Endothelial cell of umbilical vein (primary cell): ENCODE measurements around the gene ZNF831. TPM values are rescaled to one million over a fixed set of nuclear protein-coding genes. Genes with fewer than 3 reads are reported as not detected.

Experiments
- BruUV-seq: library from RNA; stranded (reverse); fragments of 400-500 nt; replicated peaks from 2 replicates; lab custom pipeline; 2021; lab: Mats Ljungman, UMichigan
- CTCF ChIA-PET: fragments of 300-600, 350-600 bp; sonication (Branson Sonifier 250); formaldehyde crosslinking; loops from one replicate; lab custom pipeline; 2021; ENCODE audit warnings: antibody characterized with exemption, inconsistent platforms; lab: Charles Lee
- POLR2A ChIA-PET: fragments of 300-600, 350-600 bp; sonication (Branson Sonifier 250); formaldehyde crosslinking; loops from one replicate; lab custom pipeline; 2021; ENCODE audit warnings: antibody characterized with exemption, inconsistent platforms; lab: Charles Lee
- DNase-seq: peaks from one replicate; pipeline ENCODE4 v3.0.0-alpha.2; 2011; ENCODE audit warnings: low read depth, low spot score
- FAIRE-seq: peaks from 2 replicates; lab custom pipeline; 2011; peaks lifted over from hg19 to GRCh38; lab: Jason Lieb, UNC
- H2AFZ ChIP-seq: 2 replicates; pipeline ENCODE4 v1.6.0; 2012; ENCODE audit warnings: low read depth, low read length, control low read depth, inconsistent platforms
- H3K27ac ChIP-seq: 2 replicates; pipeline ENCODE4 v1.5.1; 2011; ENCODE audit warnings: low read depth, mild to moderate bottlenecking, control low read depth, low read length, moderate library complexity; ENCODE audit not compliant: insufficient read depth
- H3K27me3 ChIP-seq, 2 experiments: 2 replicates each; pipeline versions ENCODE4 v1.6.0 to v1.6.1; 2011; ENCODE audit warnings: low read length in 2 of 2, mixed read lengths in 1 of 2; ENCODE audit not compliant: control insufficient read depth in 2 of 2, insufficient read depth in 2 of 2
- H3K36me3 ChIP-seq, 2 experiments: 2 replicates in 1 of 2; 3 replicates in 1 of 2; pipeline ENCODE4 v1.5.1; 2011; ENCODE audit warnings: low read length in 2 of 2, mild to moderate bottlenecking in 1 of 2, moderate library complexity in 1 of 2; ENCODE audit not compliant: control insufficient read depth in 2 of 2, insufficient read depth in 2 of 2; ENCODE audit errors: extremely low read depth in 1 of 2
- H3K4me1 ChIP-seq: 3 replicates; pipeline ENCODE4 v1.5.1; 2011; ENCODE audit warnings: mild to moderate bottlenecking, low read length; ENCODE audit not compliant: control insufficient read depth, insufficient read depth; ENCODE audit errors: extremely low read depth
- H3K4me2 ChIP-seq: 2 replicates; pipeline ENCODE4 v1.6.1; 2011; ENCODE audit warnings: low read length, control low read depth, mixed read lengths; ENCODE audit not compliant: insufficient read depth
- H3K4me3 ChIP-seq, 3 experiments: fragments of 200-600 bp in 1 of 3; sonication (generic), shearing (Covaris generic) in 1 of 3; replicated peaks in 1 of 3; 2 replicates each; pipeline ENCODE4 v1.5.1; 2011 to 2016; ENCODE audit warnings: control low read depth in 3 of 3, low read length in 3 of 3, mild to moderate bottlenecking in 2 of 3, inconsistent platforms in 1 of 3, low read depth in 1 of 3, moderate library complexity in 1 of 3; ENCODE audit not compliant: insufficient read depth in 1 of 3
- H3K79me2 ChIP-seq: 2 replicates; pipeline ENCODE4 v1.6.0; 2012; ENCODE audit warnings: low read length, inconsistent platforms; ENCODE audit not compliant: control insufficient read depth, insufficient read depth
- H3K9ac ChIP-seq: replicated peaks from 2 replicates; pipeline ENCODE3; 2011; ENCODE audit warnings: low read length, control low read depth; ENCODE audit not compliant: insufficient read depth; ENCODE audit errors: extremely low read depth
- H3K9me1 ChIP-seq: replicated peaks from 3 replicates; pipeline ENCODE4 v1.6.0; 2011; ENCODE audit warnings: mild to moderate bottlenecking, low read length; ENCODE audit not compliant: control insufficient read depth, insufficient read depth; ENCODE audit errors: extremely low read depth
- H3K9me3 ChIP-seq: replicated peaks from 2 replicates; pipeline ENCODE4 v1.5.1; 2012; ENCODE audit warnings: low read length, inconsistent platforms; ENCODE audit not compliant: control insufficient read depth, insufficient read depth
- H4K20me1 ChIP-seq: replicated peaks from 2 replicates; pipeline ENCODE3; 2011; ENCODE audit warnings: mild to moderate bottlenecking, low read length; ENCODE audit not compliant: control insufficient read depth, insufficient read depth; ENCODE audit errors: extremely low read depth
- CTCF ChIP-seq, 2 donors: IDR thresholded peaks; 1 replicate in 1 of 2; 2 replicates in 1 of 2; pipeline ENCODE4 v1.5.1; 2011; ENCODE audit warnings: low read length in 2 of 2, mild to moderate bottlenecking in 2 of 2, moderate library complexity in 2 of 2, control low read depth in 1 of 2, inconsistent platforms in 1 of 2, low read depth in 1 of 2; ENCODE audit not compliant: insufficient read depth in 1 of 2; ENCODE audit errors: extremely low read depth in 1 of 2
- EZH2 ChIP-seq: IDR thresholded peaks from 2 replicates; pipeline ENCODE4 v1.6.1; 2012; ENCODE audit warnings: borderline replicate concordance, low read depth, mild to moderate bottlenecking, moderate library complexity, low read length, inconsistent platforms; ENCODE audit not compliant: severe bottlenecking
- FOS ChIP-seq: IDR thresholded peaks from 2 replicates; pipeline ENCODE4 v1.6.1; 2011; ENCODE audit warnings: mild to moderate bottlenecking, low read length, moderate library complexity, borderline replicate concordance; ENCODE audit not compliant: insufficient read depth
- GATA2 ChIP-seq: IDR thresholded peaks from 2 replicates; pipeline ENCODE4 v1.7.0; 2011; ENCODE audit warnings: low read depth, mild to moderate bottlenecking, moderate library complexity, mixed read lengths, low read length; ENCODE audit not compliant: insufficient read length, insufficient read depth
- JUN ChIP-seq: IDR thresholded peaks from 2 replicates; pipeline ENCODE4 v1.6.1; 2011; ENCODE audit warnings: borderline replicate concordance, low read depth; ENCODE audit not compliant: insufficient read length, insufficient read depth
- MAX ChIP-seq: IDR thresholded peaks from 2 replicates; pipeline ENCODE4 v1.6.1; 2011; ENCODE audit not compliant: insufficient read depth, insufficient read length
- MYC ChIP-seq: IDR thresholded peaks from one replicate; pipeline ENCODE4 v1.6.1; 2011; ENCODE audit warnings: mild to moderate bottlenecking, low read depth, low read length
- POLR2AphosphoS5 ChIP-seq: IDR thresholded peaks from 2 replicates; pipeline ENCODE4 v1.6.1; 2012; ENCODE audit warnings: low read depth, mild to moderate bottlenecking, control low read depth, low read length, moderate library complexity; ENCODE audit not compliant: insufficient read depth
- dilution Hi-C: fragments of 300-500 bp; cut with MboI; formaldehyde crosslinking; loops from one replicate; pipeline ENCODE4 v1.15.0; 2019; ENCODE audit warnings: low sequenced_read_pairs; ENCODE audit not compliant: extremely low pct_ligation_motif_present
- intact Hi-C: fragments of 100-400 bp; cut with micrococcal nuclease; formaldehyde crosslinking; loops from one replicate; pipeline ENCODE4 v1.10.0; 2022
- polyA plus RNA-seq, 4 experiments: library from polyadenylated mRNA; depleted of rRNA in 3 of 4; stranded (reverse) in 3 of 4; unstranded in 1 of 4; fragments of >200 nt; gene quantifications; 2 replicates each; pipeline versions ENCODE4 v1.2.1 to v1.2.3, GENCODE V29; 2011 to 2012; ENCODE audit warnings: missing spikeins in 1 of 4
- total RNA-seq: library from RNA; stranded (reverse); gene quantifications from 2 replicates; pipeline ENCODE4 v1.2.3, GENCODE V29; 2021

ZNF831 gene
- total and polyA plus RNA-seq, 2 donors (not counting 3 experiments of a cell fraction or from before 2014, with no cell fraction given), result not detected

GRCh38 chr20:59137532-59137931 lies 26.1 kb upstream of the ZNF831 start:
- CTCF ChIA-PET, result no interaction called here
- Histone ChIP-seq H4K20me1 (no peaks in the 10 kb centered on the region), H3K79me2 (no peaks in the 10 kb centered on the region), H3K4me2 (no peak overlapping the region), H3K9me1 (no peaks in the 10 kb centered on the region), H3K4me3 (no peak overlapping the region), H3K36me3 (no peaks in the 10 kb centered on the region), H2AFZ (no peak overlapping the region), H3K27me3 (no peaks in the 10 kb centered on the region), H3K4me1 (no peaks in the 10 kb centered on the region), H3K27ac (no peak overlapping the region), H3K9ac (no peak overlapping the region), H3K9me3 (no peaks in the 10 kb centered on the region)
- POLR2A ChIA-PET, result no interaction called here
- intact Hi-C loops (no loop called here), dilution Hi-C loops (no loop called here)
- no TSS peak for BruUV-seq
- TF ChIP-seq POLR2AphosphoS5 (no peak), EZH2 (no peak), MYC (no peak), MAX (no peak)
- FAIRE-seq (no peak), DNase-seq (no peak)

GRCh38 chr20:59138114-59138748 lies 25.4 kb upstream of the ZNF831 start:
- no peaks in the 10 kb centered on the region for H3K9me3 ChIP-seq
- H3K27ac ChIP-seq, result no peak overlapping the region
- no peak overlapping the region for H2AFZ ChIP-seq
- H3K4me3 ChIP-seq, result no peak overlapping the region
- dilution Hi-C loops, result no loop called here
- H3K9ac ChIP-seq, result no peak overlapping the region
- DNase-seq, result no peak
- no peaks in the 10 kb centered on the region for H3K4me1 ChIP-seq
- no peak overlapping the region for H3K4me2 ChIP-seq
- intact Hi-C loops, result no loop called here
- H3K36me3 ChIP-seq, result no peaks in the 10 kb centered on the region
- BruUV-seq, result no TSS peak
- no peaks in the 10 kb centered on the region for H3K27me3 ChIP-seq
- CTCF ChIA-PET, result no interaction called here
- H3K9me1 ChIP-seq, result no peaks in the 10 kb centered on the region
- H3K79me2 ChIP-seq, result no peaks in the 10 kb centered on the region
- no peak for TF ChIP-seq CTCF (IDR thresholded peaks at IDR 0.05; ENCODE audit: extremely low read depth in 1 of 2, insufficient read depth in 1 of 2, low read depth in 1 of 2, low read length in 2 of 2)
- TF ChIP-seq JUN, result no peak
- TF ChIP-seq MYC, result no peak
- no peak for TF ChIP-seq GATA2
- TF ChIP-seq FOS, result no peak
- no peaks in the 10 kb centered on the region for H4K20me1 ChIP-seq
- POLR2A ChIA-PET, result no interaction called here
- FAIRE-seq, result no peak
